Breast epithelium (tissue), 4 donors: ENCODE measurements around the gene SLC25A31. TPM values are rescaled to one million over a fixed set of nuclear protein-coding genes. Genes with fewer than 3 reads are reported as not detected.

ENCODE experiments used
- DNase-seq, 2 donors: peaks; one replicate each; pipeline ENCODE4 v3.0.0-alpha.2; 2019; ENCODE audit warnings: low spot score in 2 of 2
- H3K27ac ChIP-seq, 2 donors: fragments of 200-600 bp; sonication (generic) in 1 of 2; one replicate each; pipeline ENCODE4 v1.5.1; 2016 to 2019; ENCODE audit warnings: mild to moderate bottlenecking in 1 of 2
- H3K27me3 ChIP-seq, 2 donors: fragments of 200-600 bp; sonication (generic) in 1 of 2; one replicate each; pipeline versions ENCODE4 v1.5.1 to v1.6.0; 2017 to 2019; ENCODE audit warnings: control low read depth in 1 of 2, mild to moderate bottlenecking in 1 of 2
- H3K36me3 ChIP-seq: fragments of 200-600 bp; one replicate; pipeline ENCODE4 v1.5.1; 2019
- H3K4me1 ChIP-seq, 2 donors: fragments of 200-600 bp; sonication (generic); one replicate each; pipeline ENCODE4 v1.5.1; 2016 to 2019; ENCODE audit warnings: control low read depth in 1 of 2
- H3K4me3 ChIP-seq, 3 donors: fragments of 200-600 bp; sonication (generic); 1 replicate in 2 of 3; 2 replicates in 1 of 3; pipeline ENCODE4 v1.5.1; 2016 to 2019; ENCODE audit warnings: mild to moderate bottlenecking in 3 of 3, moderate library complexity in 2 of 3
- H3K9me3 ChIP-seq, 2 donors: fragments of 200-600 bp; sonication (generic) in 1 of 2; one replicate each; pipeline ENCODE4 v1.5.1; 2016 to 2019; ENCODE audit warnings: control low read depth in 1 of 2
- POLR2A ChIP-seq: fragments of 450-650 bp; IDR thresholded peaks from one replicate; pipeline ENCODE4 v1.6.1; 2016; ENCODE audit warnings: antibody characterized with exemption, mild to moderate bottlenecking, moderate library complexity
- POLR2AphosphoS5 ChIP-seq, 3 donors: sonication (generic); formaldehyde crosslinking; IDR thresholded peaks; one replicate each; pipeline ENCODE4 v1.6.1; 2017; ENCODE audit warnings: antibody characterized with exemption in 3 of 3
- intact Hi-C: fragments of 100-400 bp; cut with DNase I; formaldehyde crosslinking; loops from one replicate; pipeline ENCODE4 v1.15.1; 2023; ENCODE audit warnings: low total_unique reads
- total RNA-seq, 3 donors: library from RNA; depleted of rRNA; stranded (reverse); fragments of >200 nt; gene quantifications; one replicate each; pipeline ENCODE4 v1.1.0, GENCODE V29; 2016
- TF ChIP-seq, protein P1 (sequence below), 3 donors: fragments of 450-650 bp; IDR thresholded peaks; one replicate each; pipeline ENCODE4 v1.5.1; 2016 to 2017; ENCODE audit warnings: antibody characterized with exemption in 3 of 3, mild to moderate bottlenecking in 3 of 3, moderate library complexity in 3 of 3

SLC25A31 gene
- total RNA-seq, 3 donors from 2014 or later: not detected

DNA sequence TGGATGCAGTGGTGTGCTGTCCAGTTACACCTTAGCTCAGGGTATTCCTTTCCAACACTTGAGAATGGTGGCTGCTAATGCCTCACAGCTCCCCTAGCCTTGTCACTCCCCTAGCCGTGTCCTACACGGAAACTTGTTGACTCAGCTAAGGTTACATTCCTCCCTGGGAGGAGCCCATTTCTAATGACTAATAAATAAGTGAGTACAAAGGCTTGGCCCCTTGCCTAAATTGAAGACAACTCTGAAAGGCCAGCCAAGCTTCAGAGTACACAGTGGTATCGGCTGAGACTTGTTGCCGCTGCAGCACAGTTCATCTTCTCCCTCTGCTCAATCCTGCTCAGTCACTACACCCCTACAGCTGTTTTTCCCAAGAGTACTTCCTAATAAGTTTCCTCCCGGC, 21.2 kb upstream of the SLC25A31 start:
- H3K27ac ChIP-seq: peak overlapping the region; percentile 44 to 61

DNA sequence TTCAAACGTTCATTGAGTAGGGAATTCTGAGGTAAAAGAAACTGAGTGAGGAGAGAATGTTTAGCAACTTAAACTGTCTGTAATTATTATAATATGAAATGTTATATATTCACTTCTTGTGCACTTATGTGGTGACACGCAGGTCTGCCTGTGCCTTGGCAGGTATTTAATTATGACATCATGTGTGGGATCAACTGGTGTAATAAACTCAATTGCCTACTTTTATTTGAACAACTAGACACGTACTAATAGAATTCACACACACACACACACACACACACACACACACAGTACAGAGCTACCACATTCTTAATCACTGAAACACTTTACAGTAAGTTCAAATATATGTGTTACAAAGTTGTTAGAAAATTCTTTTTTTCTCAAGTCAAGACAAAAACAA, 20.7 kb upstream of the SLC25A31 start:
- peak overlapping the region in 1 of 3 donors; percentile 23 for H3K4me3 ChIP-seq
- no peaks in the 10 kb centered on the region for H3K27me3 ChIP-seq
- no peaks in the 10 kb centered on the region for H3K9me3 ChIP-seq
- no peaks in the 10 kb centered on the region for H3K36me3 ChIP-seq
- TF ChIP-seq POLR2A: no peak
- TF ChIP-seq, protein P1, sequence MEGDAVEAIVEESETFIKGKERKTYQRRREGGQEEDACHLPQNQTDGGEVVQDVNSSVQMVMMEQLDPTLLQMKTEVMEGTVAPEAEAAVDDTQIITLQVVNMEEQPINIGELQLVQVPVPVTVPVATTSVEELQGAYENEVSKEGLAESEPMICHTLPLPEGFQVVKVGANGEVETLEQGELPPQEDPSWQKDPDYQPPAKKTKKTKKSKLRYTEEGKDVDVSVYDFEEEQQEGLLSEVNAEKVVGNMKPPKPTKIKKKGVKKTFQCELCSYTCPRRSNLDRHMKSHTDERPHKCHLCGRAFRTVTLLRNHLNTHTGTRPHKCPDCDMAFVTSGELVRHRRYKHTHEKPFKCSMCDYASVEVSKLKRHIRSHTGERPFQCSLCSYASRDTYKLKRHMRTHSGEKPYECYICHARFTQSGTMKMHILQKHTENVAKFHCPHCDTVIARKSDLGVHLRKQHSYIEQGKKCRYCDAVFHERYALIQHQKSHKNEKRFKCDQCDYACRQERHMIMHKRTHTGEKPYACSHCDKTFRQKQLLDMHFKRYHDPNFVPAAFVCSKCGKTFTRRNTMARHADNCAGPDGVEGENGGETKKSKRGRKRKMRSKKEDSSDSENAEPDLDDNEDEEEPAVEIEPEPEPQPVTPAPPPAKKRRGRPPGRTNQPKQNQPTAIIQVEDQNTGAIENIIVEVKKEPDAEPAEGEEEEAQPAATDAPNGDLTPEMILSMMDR (IDR thresholded peaks at IDR 0.05): no peak
- H3K4me1 ChIP-seq: no peaks in the 10 kb centered on the region
- H3K27ac ChIP-seq: peak overlapping the region; percentile 44 to 61
- DNase-seq: no peak
- intact Hi-C loops: no loop called here

More for the DNA sequence above, 21.2 kb upstream of the SLC25A31 start:
- H3K27me3 ChIP-seq: no peaks in the 10 kb centered on the region
- peak overlapping the region in 1 of 3 donors; percentile 23 for H3K4me3 ChIP-seq
- TF ChIP-seq POLR2A (no peak), POLR2AphosphoS5 (IDR thresholded peaks at IDR 0.05) (peak in 1 of 3 donors; percentile 30)
- intact Hi-C loops: no loop called here
- DNase-seq: peak in 1 of 2 donors; percentile 49
- no peaks in the 10 kb centered on the region for H3K9me3 ChIP-seq
- no peaks in the 10 kb centered on the region for H3K4me1 ChIP-seq
- H3K36me3 ChIP-seq: no peaks in the 10 kb centered on the region

DNA sequence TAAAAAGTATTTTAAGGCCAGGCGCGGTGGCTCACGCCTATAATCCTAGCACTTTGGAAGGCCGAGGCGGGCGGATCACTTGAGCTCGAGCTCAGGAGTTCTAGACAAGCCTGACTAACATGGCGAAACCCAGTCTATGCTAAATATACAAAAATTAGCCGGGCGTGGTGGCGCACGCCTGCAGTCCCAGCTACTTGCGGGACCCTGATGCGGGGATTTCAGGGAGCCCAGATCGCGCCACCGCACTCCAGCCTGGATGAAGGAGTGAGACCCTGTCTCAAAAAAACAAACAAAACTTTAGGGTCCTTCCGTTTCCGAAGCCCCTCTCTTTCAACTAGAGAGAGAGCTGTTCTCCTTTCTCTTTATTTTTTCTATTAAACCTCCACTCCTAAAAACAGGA, 1.2 kb downstream of the SLC25A31 start:
- Histone ChIP-seq H3K27ac (no peak overlapping the region), H3K4me3 (no peak overlapping the region), H3K27me3 (no peaks in the 10 kb centered on the region), H3K4me1 (no peaks in the 10 kb centered on the region), H3K36me3 (no peaks in the 10 kb centered on the region), H3K9me3 (no peaks in the 10 kb centered on the region)
- DNase-seq: no peak
- intact Hi-C loops: loop anchor here (5.0 kb wide), 1 partner anchor 636 kb away; no protein-coding TSS in a partner anchor
- TF ChIP-seq, protein P1 (IDR thresholded peaks at IDR 0.05): no peak
- TF ChIP-seq POLR2A (no peak), POLR2AphosphoS5 (IDR thresholded peaks at IDR 0.05) (no peak)

DNA sequence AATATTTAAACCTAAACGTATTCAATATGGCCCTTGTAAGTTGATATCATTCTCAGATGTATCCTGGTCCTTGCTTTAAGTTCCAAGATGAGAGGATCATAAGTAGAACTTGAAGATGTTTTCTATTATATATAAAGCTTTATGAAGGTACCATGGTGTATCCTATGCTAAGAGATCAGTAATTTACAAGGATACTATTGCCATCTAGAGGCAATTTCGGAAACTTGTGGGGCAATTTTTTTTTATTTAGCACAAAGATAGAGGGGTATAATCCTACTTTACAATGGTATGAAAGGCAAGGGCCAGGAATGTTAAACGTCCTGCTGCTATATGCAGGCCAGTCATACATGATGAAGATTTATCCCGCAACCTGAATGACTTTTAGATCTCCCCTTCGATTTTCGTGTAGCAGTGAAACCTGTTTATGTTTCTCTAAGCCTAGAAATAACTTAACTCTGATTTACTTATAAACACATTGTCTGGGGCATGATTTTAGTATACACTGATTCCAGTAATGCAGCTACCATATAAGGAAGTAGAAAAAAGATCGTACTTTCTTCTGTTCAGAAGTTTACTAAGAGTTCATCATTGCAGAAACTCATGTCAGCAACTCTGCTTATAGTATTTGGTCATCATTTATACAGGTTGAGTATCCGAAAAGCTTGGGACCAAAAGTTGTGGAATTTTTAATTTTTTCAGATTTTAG, 2.6 kb downstream of the SLC25A31 start:
- no peak for TF ChIP-seq POLR2AphosphoS5 (IDR thresholded peaks at IDR 0.05)
- TF ChIP-seq, protein P1 (IDR thresholded peaks at IDR 0.05): peak in 2 of 3 donors; percentile 36 to 64
- no peaks in the 10 kb centered on the region for H3K4me1 ChIP-seq
- DNase-seq: no peak
- no peaks in the 10 kb centered on the region for H3K36me3 ChIP-seq
- no peak overlapping the region for H3K4me3 ChIP-seq
- H3K27me3 ChIP-seq: no peaks in the 10 kb centered on the region
- no peak overlapping the region for H3K27ac ChIP-seq
- no peaks in the 10 kb centered on the region for H3K9me3 ChIP-seq
- intact Hi-C loops: loop anchor here (5.0 kb wide), 1 partner anchor 635 kb away; no protein-coding TSS in a partner anchor

DNA sequence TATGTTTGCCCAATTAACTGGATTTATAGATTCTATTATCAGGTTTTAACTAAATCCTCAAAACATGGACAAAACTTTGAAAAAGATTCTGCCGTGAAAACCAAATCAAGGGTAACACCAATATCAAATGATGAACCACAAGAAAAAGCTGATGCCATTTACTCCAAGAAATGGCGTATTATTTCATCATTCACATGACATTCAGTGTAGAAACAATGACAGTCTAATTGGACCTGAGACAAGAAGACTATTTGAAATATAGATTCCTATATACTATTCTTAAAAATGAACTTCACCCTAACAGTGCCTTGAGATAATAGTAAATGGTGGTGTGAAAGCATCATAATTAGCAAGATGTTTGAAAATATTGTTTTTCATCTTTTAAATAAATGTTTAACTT, 4.8 kb downstream of the SLC25A31 start:
- intact Hi-C loops: loop anchor here (5.0 kb wide), 1 partner anchor 632 kb away; no protein-coding TSS in a partner anchor
- H3K27me3 ChIP-seq: no peaks in the 10 kb centered on the region
- TF ChIP-seq, protein P1 (IDR thresholded peaks at IDR 0.05): no peak
- no peak overlapping the region for H3K4me3 ChIP-seq
- no peak for DNase-seq
- H3K27ac ChIP-seq: no peak overlapping the region
- no peaks in the 10 kb centered on the region for H3K36me3 ChIP-seq
- no peaks in the 10 kb centered on the region for H3K9me3 ChIP-seq
- H3K4me1 ChIP-seq: no peaks in the 10 kb centered on the region
